GM21619 (cell line): ENCODE data around the gene ANKS1B.

Source experiments
- ATAC-seq: cut with Tn5 transposase; IDR thresholded peaks from one replicate; pipeline ENCODE4 v1.9.1; 2021; ENCODE audit not compliant: unreplicated experiment

ANKS1B gene

GRCh38 chr12:98719515-98720504 lies 1264.9 kb downstream of the ANKS1B start:
- ATAC-seq = peak; percentile 64

- ATAC-seq = no peak
Measured at GRCh38 chr12:98714426-98714825, 1270.3 kb downstream of the ANKS1B start.

GRCh38 chr12:98709022-98709421 lies 1275.7 kb downstream of the ANKS1B start:
- no peak for ATAC-seq

- no peak for ATAC-seq
Measured at GRCh38 chr12:98701166-98701565, 1283.6 kb downstream of the ANKS1B start.

- ATAC-seq = no peak
Measured at GRCh38 chr12:98699586-98699985, 1285.2 kb downstream of the ANKS1B start.

GRCh38 chr12:98698603-98699463 lies 1285.9 kb downstream of the ANKS1B start:
- peak; percentile 94 for ATAC-seq

- ATAC-seq = no peak
Measured at GRCh38 chr12:98697209-98697608, 1287.5 kb downstream of the ANKS1B start.

- ATAC-seq = no peak
Measured at GRCh38 chr12:98696036-98696646, 1288.6 kb downstream of the ANKS1B start.

GRCh38 chr12:98691351-98691750 lies 1293.4 kb downstream of the ANKS1B start:
- no peak for ATAC-seq

- no peak for ATAC-seq
Measured at GRCh38 chr12:98686603-98687002, 1298.1 kb downstream of the ANKS1B start.
